H1 (cell line): Measurements from ENCODE around the gene OR51B2. TPM values are rescaled to one million over a fixed set of nuclear protein-coding genes. Genes with fewer than 3 reads are reported as not detected.

Source experiments
- CTCF ChIA-PET: fragments of 300-600 bp; sonication (Branson Sonifier 250); formaldehyde crosslinking; loops from one replicate; lab custom pipeline; 2021; ENCODE audit not compliant: partially characterized antibody; lab: Charles Lee
- POLR2A ChIA-PET: fragments of 300-600 bp; sonication (Branson Sonifier 250); formaldehyde crosslinking; loops from one replicate; lab custom pipeline; 2021; ENCODE audit warnings: inconsistent platforms; ENCODE audit not compliant: partially characterized antibody; lab: Charles Lee
- DNase-seq, 2 experiments: peaks; one replicate each; pipeline versions ENCODE4 v3.0.0 to v3.0.0-alpha.2; 2010 to 2022; ENCODE audit warnings: low spot score in 2 of 2, low read depth in 1 of 2, mixed read lengths in 1 of 2
- FAIRE-seq: peaks from 2 replicates; lab custom pipeline; 2011; peaks lifted over from hg19 to GRCh38; lab: Jason Lieb, UNC
- H2AFZ ChIP-seq: 2 replicates; pipeline ENCODE4 v1.8.1; 2012; ENCODE audit warnings: low read length, inconsistent platforms
- H2AK5ac ChIP-seq: 2 replicates; pipeline ENCODE4 v1.6.1; 2013; ENCODE audit warnings: low read depth, low read length
- H2BK120ac ChIP-seq: replicated peaks from 2 replicates; pipeline ENCODE3; 2013; ENCODE audit warnings: low read depth, low read length, inconsistent platforms
- H2BK12ac ChIP-seq: 2 replicates; pipeline ENCODE4 v1.6.1; 2013; ENCODE audit warnings: low read depth, low read length
- H2BK15ac ChIP-seq: 2 replicates; pipeline ENCODE4 v1.6.1; 2013; ENCODE audit warnings: low read length
- H2BK20ac ChIP-seq: 2 replicates; pipeline ENCODE4 v1.6.1; 2013; ENCODE audit warnings: low read length
- H2BK5ac ChIP-seq: 2 replicates; pipeline ENCODE4 v1.6.1; 2013; ENCODE audit warnings: low read depth, low read length
- H3K14ac ChIP-seq: 2 replicates; pipeline ENCODE4 v1.6.1; 2013; ENCODE audit warnings: inconsistent platforms; ENCODE audit not compliant: insufficient read length
- H3K18ac ChIP-seq: 2 replicates; pipeline ENCODE4 v1.6.1; 2013; ENCODE audit warnings: low read length; ENCODE audit errors: extremely low read depth
- H3K23ac ChIP-seq: 2 replicates; pipeline ENCODE4 v1.6.1; 2013; ENCODE audit warnings: inconsistent platforms; ENCODE audit not compliant: insufficient read length
- H3K23me2 ChIP-seq: 2 replicates; pipeline ENCODE4 v1.6.1; 2013; ENCODE audit warnings: low read depth, low read length
- H3K27ac ChIP-seq: 2 replicates; pipeline ENCODE4 v1.6.1; 2011; ENCODE audit warnings: low read depth, low read length, inconsistent platforms
- H3K27me3 ChIP-seq, 4 experiments: replicated peaks in 1 of 4; 1 replicate in 1 of 4; 2 replicates in 3 of 4; pipeline versions ENCODE4 v1.6.1 to v1.8.1; 2011 to 2013; ENCODE audit warnings: low read length in 3 of 4, mild to moderate bottlenecking in 3 of 4, inconsistent platforms in 2 of 4, mixed read lengths in 2 of 4, moderate library complexity in 1 of 4; ENCODE audit not compliant: control insufficient read depth in 3 of 4, insufficient read depth in 3 of 4; ENCODE audit errors: extremely low read depth in 1 of 4
- H3K36me3 ChIP-seq, 4 experiments: 2 replicates each; pipeline versions ENCODE4 v1.6.1 to v1.8.1; 2011 to 2013; ENCODE audit warnings: mild to moderate bottlenecking in 4 of 4, low read length in 3 of 4, moderate library complexity in 2 of 4, control low read depth in 1 of 4, inconsistent platforms in 1 of 4; ENCODE audit not compliant: insufficient read depth in 4 of 4, control insufficient read depth in 2 of 4
- H3K4ac ChIP-seq: replicated peaks from 2 replicates; pipeline ENCODE3; 2013; ENCODE audit warnings: low read length, low read depth, mixed read lengths, inconsistent platforms; ENCODE audit not compliant: insufficient read length
- H3K4me1 ChIP-seq, 4 experiments: replicated peaks in 1 of 4; 1 replicate in 1 of 4; 2 replicates in 3 of 4; pipeline versions ENCODE4 v1.6.1 to v1.8.1; 2011 to 2013; ENCODE audit warnings: low read length in 3 of 4, inconsistent platforms in 2 of 4, mixed read lengths in 1 of 4; ENCODE audit not compliant: insufficient read depth in 4 of 4, control insufficient read depth in 3 of 4
- H3K4me2 ChIP-seq, 2 experiments: 2 replicates each; pipeline versions ENCODE4 v1.6.1 to v1.8.1; 2011 to 2013; ENCODE audit warnings: low read depth in 2 of 2, low read length in 2 of 2, control low read depth in 1 of 2, inconsistent platforms in 1 of 2, mild to moderate bottlenecking in 1 of 2; ENCODE audit not compliant: insufficient read depth in 1 of 2
- H3K4me3 ChIP-seq, 4 experiments: fragments of 200-600, 300-600 bp in 1 of 4; sonication (generic), shearing (Covaris generic), sonication (Bioruptor Twin) in 1 of 4; 2 replicates each; pipeline versions ENCODE4 v1.5.1 to v1.8.1; 2011 to 2016; ENCODE audit warnings: low read length in 4 of 4, low read depth in 3 of 4, control low read depth in 2 of 4, inconsistent platforms in 2 of 4, mild to moderate bottlenecking in 2 of 4, mixed read lengths in 1 of 4, moderate library complexity in 1 of 4; ENCODE audit not compliant: insufficient read depth in 2 of 4; ENCODE audit errors: extremely low read depth in 1 of 4
- H3K56ac ChIP-seq: replicated peaks from 2 replicates; pipeline ENCODE3; 2013; ENCODE audit warnings: low read depth, mild to moderate bottlenecking, mixed read lengths, low read length, inconsistent platforms; ENCODE audit not compliant: insufficient read length
- H3K79me1 ChIP-seq: 2 replicates; pipeline ENCODE4 v1.6.1; 2013; ENCODE audit warnings: low read depth, low read length, control low read depth
- H3K79me2 ChIP-seq, 2 experiments: 2 replicates each; pipeline versions ENCODE4 v1.6.1 to v1.8.1; 2012 to 2013; ENCODE audit warnings: low read length in 2 of 2, mild to moderate bottlenecking in 2 of 2, inconsistent platforms in 1 of 2; ENCODE audit not compliant: insufficient read depth in 2 of 2, control insufficient read depth in 1 of 2
- H3K9ac ChIP-seq, 4 experiments: replicated peaks in 1 of 4; 1 replicate in 1 of 4; 2 replicates in 3 of 4; pipeline versions ENCODE4 v1.6.1 to v1.8.1; 2011 to 2013; ENCODE audit warnings: low read depth in 3 of 4, low read length in 3 of 4, control low read depth in 2 of 4, mild to moderate bottlenecking in 2 of 4, moderate library complexity in 2 of 4, inconsistent platforms in 1 of 4; ENCODE audit errors: extremely low read depth in 1 of 4
- H3K9me3 ChIP-seq, 2 experiments: 2 replicates each; pipeline versions ENCODE4 v1.6.1 to v1.8.1; 2012 to 2013; ENCODE audit warnings: mild to moderate bottlenecking in 2 of 2, moderate library complexity in 2 of 2, control low read depth in 1 of 2, inconsistent platforms in 1 of 2, low read depth in 1 of 2, low read length in 1 of 2, mixed read lengths in 1 of 2; ENCODE audit not compliant: insufficient read depth in 2 of 2
- H4K20me1 ChIP-seq, 2 experiments: replicated peaks in 1 of 2; 2 replicates each; pipeline versions ENCODE3 to v1.8.1; 2011 to 2013; ENCODE audit warnings: inconsistent platforms in 2 of 2, low read length in 2 of 2, mild to moderate bottlenecking in 1 of 2; ENCODE audit not compliant: insufficient read depth in 2 of 2, control insufficient read depth in 1 of 2
- H4K5ac ChIP-seq: 2 replicates; pipeline ENCODE4 v1.6.1; 2013; ENCODE audit warnings: low read length, low read depth, mixed read lengths, inconsistent platforms; ENCODE audit not compliant: insufficient read length
- H4K8ac ChIP-seq: 2 replicates; pipeline ENCODE4 v1.8.0; 2013; ENCODE audit warnings: mild to moderate bottlenecking, moderate library complexity, low read length, inconsistent platforms; ENCODE audit not compliant: insufficient read depth; ENCODE audit errors: extremely low read depth
- H4K91ac ChIP-seq: replicated peaks from 2 replicates; pipeline ENCODE3; 2013; ENCODE audit warnings: low read length, mixed read lengths, inconsistent platforms; ENCODE audit not compliant: insufficient read length
- CHD1 ChIP-seq: IDR thresholded peaks from 2 replicates; pipeline ENCODE4 v1.6.1; 2012; ENCODE audit warnings: low read depth, low read length, improper control_type of control experiment
- CREB1 ChIP-seq: IDR thresholded peaks from 2 replicates; pipeline ENCODE4 v1.6.1; 2012; ENCODE audit warnings: inconsistent platforms
- CTBP2 ChIP-seq: IDR thresholded peaks from 2 replicates; pipeline ENCODE4 v1.7.0; 2011; ENCODE audit warnings: borderline replicate concordance, mild to moderate bottlenecking, moderate library complexity, mixed read lengths, low read length; ENCODE audit not compliant: insufficient read depth, insufficient read length
- JUN ChIP-seq: IDR thresholded peaks from 2 replicates; pipeline ENCODE4 v1.6.1; 2011; ENCODE audit warnings: low read depth, mild to moderate bottlenecking, improper control_type of control experiment, low read length
- KDM5A ChIP-seq: fragments of 200-600 bp; IDR thresholded peaks from 2 replicates; pipeline ENCODE4 v1.7.1; 2012; ENCODE audit warnings: mild to moderate bottlenecking, low read length, inconsistent platforms, mixed read lengths
- MAFK ChIP-seq: IDR thresholded peaks from 2 replicates; pipeline ENCODE4 v1.6.1; 2012; ENCODE audit warnings: low read depth, mild to moderate bottlenecking, improper control_type of control experiment, low read length
- POU5F1 ChIP-seq: IDR thresholded peaks from 2 replicates; pipeline ENCODE4 v1.6.1; 2011; ENCODE audit warnings: low read depth, mild to moderate bottlenecking, low read length, moderate library complexity
- RAD21 ChIP-seq, 2 experiments: IDR thresholded peaks in 1 of 2; conservative IDR thresholded peaks in 1 of 2; 2 replicates each; pipeline ENCODE4 v1.6.1; 2011; ENCODE audit warnings: low read depth in 2 of 2, low read length in 2 of 2, improper control_type of control experiment in 1 of 2, inconsistent platforms in 1 of 2, mild to moderate bottlenecking in 1 of 2, moderate library complexity in 1 of 2
- RXRA ChIP-seq: IDR thresholded peaks from 2 replicates; pipeline ENCODE4 v1.6.1; 2011; ENCODE audit warnings: low read depth, mild to moderate bottlenecking, low read length, moderate library complexity; ENCODE audit not compliant: insufficient read depth
- SP1 ChIP-seq: IDR thresholded peaks from 2 replicates; pipeline ENCODE4 v1.6.1; 2011; ENCODE audit warnings: low read depth, low read length
- SUZ12 ChIP-seq: fragments of 200-600 bp; sonication (generic); IDR thresholded peaks from 2 replicates; pipeline ENCODE4 v1.6.1; 2012; ENCODE audit warnings: mild to moderate bottlenecking, inconsistent platforms, low read length, moderate library complexity, mixed read lengths
- TAF7 ChIP-seq: optimal IDR thresholded peaks from 2 replicates; pipeline ENCODE3; 2011; ENCODE audit warnings: low read depth, mild to moderate bottlenecking, inconsistent platforms, low read length, moderate library complexity, borderline replicate concordance
- YY1 ChIP-seq: IDR thresholded peaks from 2 replicates; pipeline ENCODE4 v1.6.1; 2011; ENCODE audit warnings: low read depth, mild to moderate bottlenecking, low read length
- ZNF274 ChIP-seq: IDR thresholded peaks from 2 replicates; pipeline ENCODE4 v1.7.0; 2012; ENCODE audit warnings: low read length, borderline replicate concordance; ENCODE audit errors: extremely low read depth
- WGBS, 2 experiments: shearing (Covaris generic) in 1 of 2; methylation state at CpG; one replicate each; pipeline versions ENCODE4 v1.1.6 to v1.1.7; 2013 to 2015; ENCODE audit warnings: low lambda C conversion rate in 2 of 2, mixed read lengths in 2 of 2, inconsistent platforms in 1 of 2, low coverage in 1 of 2, missing lambda C conversion rate in 1 of 2; ENCODE audit not compliant: insufficient replicate concordance in 2 of 2, insufficient coverage in 1 of 2, insufficient read length in 1 of 2; ENCODE audit errors: extremely low coverage in 1 of 2, missing lambda C conversion rate in 1 of 2; 5-methylcytosine and 5-hydroxymethylcytosine counted together
- polyA plus RNA-seq, 7 experiments: library from polyadenylated mRNA; depleted of rRNA in 3 of 7; stranded (reverse) in 5 of 7; unstranded in 2 of 7; fragments of >200 nt in 5 of 7; fragments of 200-250 nt in 2 of 7; gene quantifications; 1 replicate in 5 of 7; 2 replicates in 1 of 7; 4 replicates in 1 of 7; pipeline versions ENCODE4 v1.2.1 to v1.2.3, GENCODE V29; 2011 to 2013; ENCODE audit warnings: missing spikeins in 2 of 7, mixed read lengths in 2 of 7
- total RNA-seq: library from RNA; stranded (reverse); fragmentation: NEBNext Ultra II Directional; extraction: Animal tissue kit (Norgen Biotek cat#: 25700); gene quantifications from 2 replicates; pipeline ENCODE4 v1.2.1, GENCODE V29; 2021

The OR51B2 gene
- total and polyA plus RNA-seq, 2 of the 8 experiments (the other 6 are each of a cell fraction or from before 2014, with no cell fraction given): not detected

DNA sequence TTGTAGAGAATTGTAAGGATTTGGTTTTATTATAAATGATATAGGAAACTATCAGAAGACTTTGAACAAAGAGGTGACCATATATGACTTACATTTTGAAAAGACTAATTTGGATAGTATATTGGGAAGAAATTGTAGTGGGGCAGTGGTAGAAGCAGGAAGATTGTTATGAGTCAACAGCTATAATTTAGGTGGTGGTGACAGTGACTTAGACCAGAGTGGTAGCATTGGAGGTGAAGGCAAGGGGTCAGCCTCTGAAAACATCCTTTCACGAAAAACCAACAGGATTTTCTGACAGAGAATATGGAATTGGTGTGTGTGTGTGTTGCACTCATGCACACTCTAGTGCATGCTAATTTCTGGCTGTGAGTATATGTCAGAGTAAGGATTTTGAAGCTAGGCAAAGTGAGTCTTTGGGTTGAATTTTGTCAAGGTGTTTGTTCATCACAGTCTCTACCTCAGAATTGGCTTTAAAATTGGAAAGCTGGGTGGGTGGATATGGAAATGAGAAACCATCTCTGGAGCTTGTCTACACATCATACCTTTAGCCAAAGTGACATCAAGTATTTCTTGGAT, 46.2 kb downstream of the OR51B2 start:
- Histone ChIP-seq H3K79me1 (0 out of 2 replicates have a peak, but pooled peaks cover 2% of the 10 kb centered on the region), H4K91ac (no peak overlapping the region), H2BK15ac (no peak overlapping the region), H3K9me3 (no peaks in the 10 kb centered on the region), H3K9ac (no peak overlapping the region), H3K79me2 (no peaks in the 10 kb centered on the region), H3K4me2 (no peak overlapping the region), H4K20me1 (no peaks in the 10 kb centered on the region), H3K36me3 (no peaks in the 10 kb centered on the region), H3K4me3 (no peak overlapping the region), H2BK20ac (no peak overlapping the region), H4K8ac (no peak overlapping the region), H2BK12ac (no peak overlapping the region), H3K18ac (no peak overlapping the region), H3K4ac (no peak overlapping the region), H3K27ac (no peak overlapping the region), H3K14ac (no peak overlapping the region), H2AFZ (no peak overlapping the region), H3K56ac (no peak overlapping the region), H2AK5ac (no peak overlapping the region), H4K5ac (no peak overlapping the region), H3K27me3 (no peaks in the 10 kb centered on the region), H3K23ac (no peak overlapping the region), H3K4me1 (no peaks in the 10 kb centered on the region; a peak in 2 of 7 replicates), H2BK120ac (no peak overlapping the region), H3K23me2 (no peaks in the 10 kb centered on the region; the same call in 1 of the 2 replicates), H2BK5ac (no peak overlapping the region)
- POLR2A ChIA-PET: no interaction called here
- 80% methylated on average over 1 of the region's 1 CpG; no CpG with 5 or more reads in 1 of the 2 experiments for WGBS, 2 experiments
- FAIRE-seq (no peak), DNase-seq (no peak)
- CTCF ChIA-PET: interaction anchor here (1.4 to 8.6 kb wide), 2 partner anchors 13 to 17 kb away, joined by 4 to 48 read pairs; no protein-coding TSS in a partner anchor
- no peak for TF ChIP-seq MAFK
- no peak for TF ChIP-seq SP1
- TF ChIP-seq SUZ12: no peak
- no peak for TF ChIP-seq YY1
- TF ChIP-seq ZNF274: no peak
- no peak for TF ChIP-seq RAD21 (IDR thresholded peaks at IDR 0.05 in 1 of 2, conservative IDR thresholded peaks at IDR 0.05 in 1 of 2; ENCODE audit: low read depth in 2 of 2, low read length in 2 of 2)
- TF ChIP-seq KDM5A: no peak
- no peak for TF ChIP-seq RXRA
- no peak for TF ChIP-seq CREB1
- TF ChIP-seq POU5F1: no peak
- no peak for TF ChIP-seq CHD1
- TF ChIP-seq TAF7: no peak
- TF ChIP-seq JUN: no peak
- no peak for TF ChIP-seq CTBP2
